Skeletal muscle tissue (tissue), 4 donors: ENCODE results near the gene DDX27. TPM values are rescaled to one million over a fixed set of nuclear protein-coding genes. Genes with fewer than 3 reads are reported as not detected.
A peak's percentile ranks its signal among the peaks of the same experiment; 100 is the strongest.

Experiments
- H3K27ac ChIP-seq: one replicate; pipeline ENCODE4 v1.7.0; 2013; ENCODE audit warnings: mild to moderate bottlenecking, low read depth, low read length, inconsistent platforms
- H3K27me3 ChIP-seq, 3 donors: one replicate each; pipeline ENCODE4 v1.7.0; 2013; ENCODE audit warnings: low read length in 3 of 3; ENCODE audit not compliant: control insufficient read depth in 3 of 3, insufficient read depth in 3 of 3
- H3K36me3 ChIP-seq, 3 donors: one replicate each; pipeline ENCODE4 v1.7.0; 2013; ENCODE audit warnings: low read length in 3 of 3; ENCODE audit not compliant: control insufficient read depth in 3 of 3, insufficient read depth in 3 of 3
- H3K4me1 ChIP-seq, 3 donors: one replicate each; pipeline ENCODE4 v1.7.0; 2013; ENCODE audit warnings: low read length in 3 of 3, mild to moderate bottlenecking in 3 of 3; ENCODE audit not compliant: control insufficient read depth in 3 of 3, insufficient read depth in 3 of 3
- H3K4me3 ChIP-seq, 3 donors: one replicate each; pipeline ENCODE4 v1.7.0; 2013; ENCODE audit warnings: low read length in 3 of 3
- H3K9ac ChIP-seq, 3 donors: one replicate each; pipeline ENCODE4 v1.7.0; 2013; ENCODE audit warnings: low read length in 3 of 3, mild to moderate bottlenecking in 3 of 3, moderate library complexity in 2 of 3, low read depth in 1 of 3
- H3K9me3 ChIP-seq, 3 donors: one replicate each; pipeline ENCODE4 v1.7.0; 2013; ENCODE audit warnings: low read length in 3 of 3; ENCODE audit not compliant: control insufficient read depth in 3 of 3
- total RNA-seq: library from RNA; depleted of rRNA; stranded (reverse); fragments of >200 nt; gene quantifications from one replicate; pipeline ENCODE4 v1.2.3, GENCODE V29; 2014
- donor health status: Osteomylitis.

The DDX27 gene
- total RNA-seq, 1 donor from 2014 or later: 13.0 TPM

DNA sequence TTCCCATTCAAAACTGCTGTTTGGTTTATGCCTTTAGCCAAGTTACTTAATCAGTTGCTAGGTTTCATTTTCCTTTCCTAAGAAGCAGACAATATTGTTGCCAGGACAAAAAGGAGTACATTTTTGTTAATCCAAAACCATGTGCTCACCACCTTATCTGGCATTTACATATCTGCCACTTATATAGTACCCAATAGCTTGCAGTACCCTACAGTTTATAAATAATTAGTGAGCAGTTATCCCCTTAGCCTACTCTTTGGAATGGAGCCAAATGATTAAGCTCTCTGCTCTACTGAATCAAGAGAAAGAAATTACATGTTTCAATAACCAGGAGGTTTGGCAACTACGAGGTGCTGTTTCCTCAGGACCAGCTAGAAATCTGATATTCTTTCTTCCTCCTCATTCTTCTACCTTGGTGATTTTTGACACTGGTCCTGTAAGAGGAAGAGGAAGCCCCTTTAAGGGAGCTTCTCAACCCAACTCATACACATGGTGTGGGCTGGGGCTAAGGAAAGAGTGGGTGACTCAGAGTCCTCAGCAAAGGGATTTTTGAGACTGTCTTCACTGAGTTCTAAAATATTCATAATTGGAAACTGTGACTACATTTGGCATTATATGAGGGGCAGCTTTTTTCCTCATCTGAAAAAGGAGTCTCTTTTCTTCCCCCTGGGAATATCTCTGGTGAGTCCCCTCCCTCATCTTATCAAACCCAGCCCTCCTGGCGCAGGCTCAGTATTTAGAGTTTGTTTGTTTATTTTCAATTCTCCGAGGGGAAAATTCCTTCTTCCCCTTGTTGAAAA is 57.1 kb downstream of the DDX27 start:
- H3K27ac ChIP-seq: peak overlapping the region; percentile 97
- H3K9ac ChIP-seq: peak overlapping the region in 2 of 3 donors; percentile 81 to 97
- peaks cover 26 to 49% (median 32%) of the 10 kb centered on the region in 3 donors for H3K4me1 ChIP-seq
- H3K36me3 ChIP-seq: peaks cover 28 to 44% (median 28%) of the 10 kb centered on the region in 3 donors
- no peaks in the 10 kb centered on the region for H3K9me3 ChIP-seq
- H3K4me3 ChIP-seq: peak overlapping the region; percentile 83 to 99 (median 85)
- H3K27me3 ChIP-seq: no peaks in the 10 kb centered on the region

DNA sequence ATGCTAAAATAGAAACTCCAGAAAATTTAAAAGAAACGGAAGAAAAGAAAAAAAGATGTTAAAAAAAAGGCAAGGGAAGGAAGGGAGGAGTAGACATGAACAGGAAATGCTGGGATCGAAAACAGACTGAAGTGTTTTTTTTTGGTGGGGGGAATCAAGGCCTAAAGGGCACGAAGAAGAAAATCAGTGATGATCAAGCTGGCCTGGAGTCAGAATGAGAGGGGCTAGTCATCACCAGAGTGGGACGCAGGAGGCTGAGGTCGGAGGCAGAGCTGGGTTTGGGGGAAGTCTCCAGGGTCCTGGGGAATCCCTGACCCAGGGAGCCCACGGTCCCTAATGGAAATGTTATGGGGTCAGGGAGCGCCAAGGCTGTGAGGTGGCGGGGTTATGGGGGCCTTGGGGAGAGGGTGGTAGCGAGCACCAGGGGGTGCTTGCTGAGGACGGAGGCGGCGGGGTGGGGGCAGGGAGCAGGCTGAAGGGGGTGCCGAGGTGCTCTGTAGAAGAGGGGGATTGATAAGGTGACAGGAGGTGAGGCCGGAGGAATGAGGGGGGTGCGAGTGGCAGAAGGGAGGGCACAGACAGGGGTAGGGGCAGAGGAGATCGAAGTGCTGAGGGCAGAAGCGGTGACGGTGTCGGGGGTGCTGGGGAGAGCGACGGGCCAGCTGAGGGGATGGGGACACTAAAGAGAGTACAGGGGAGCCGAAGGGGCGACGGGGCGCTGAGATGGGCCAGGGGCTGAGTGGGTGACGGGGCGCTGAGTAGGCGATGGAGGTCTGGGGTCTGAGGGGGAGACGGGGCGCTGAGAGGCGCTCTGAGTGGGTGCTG is 58.0 kb downstream of the DDX27 start:
- H3K27ac ChIP-seq: peak overlapping the region; percentile 97
- no peaks in the 10 kb centered on the region for H3K9me3 ChIP-seq
- H3K9ac ChIP-seq: peak overlapping the region; percentile 81 to 97 (median 89)
- peak overlapping the region; percentile 83 to 99 (median 85) for H3K4me3 ChIP-seq
- peaks cover 30 to 46% (median 32%) of the 10 kb centered on the region in 3 donors for H3K36me3 ChIP-seq
- peaks cover 26 to 52% (median 32%) of the 10 kb centered on the region in 3 donors for H3K4me1 ChIP-seq
- H3K27me3 ChIP-seq: no peaks in the 10 kb centered on the region

DNA sequence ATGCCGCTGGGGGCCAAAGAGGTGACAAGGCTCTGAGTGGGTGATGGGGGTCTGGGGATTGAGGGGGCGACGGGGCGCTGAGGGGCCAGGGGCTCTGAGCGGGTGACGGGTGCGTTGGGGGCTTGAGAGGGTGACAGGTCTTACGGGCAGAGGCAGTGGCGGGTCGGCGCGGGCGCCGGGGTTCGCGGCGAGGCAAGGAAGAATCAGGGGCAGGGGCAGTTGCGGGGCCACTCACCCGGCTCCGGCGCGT is 58.5 kb downstream of the DDX27 start:
- peak overlapping the region; percentile 83 to 99 (median 85) for H3K4me3 ChIP-seq
- peak overlapping the region; percentile 81 to 97 (median 89) for H3K9ac ChIP-seq
- no peaks in the 10 kb centered on the region for H3K9me3 ChIP-seq
- H3K27me3 ChIP-seq: no peaks in the 10 kb centered on the region
- H3K27ac ChIP-seq: peak overlapping the region; percentile 97
- peaks cover 35 to 48% (median 38%) of the 10 kb centered on the region in 3 donors for H3K36me3 ChIP-seq
- H3K4me1 ChIP-seq: peaks cover 26 to 51% (median 35%) of the 10 kb centered on the region in 3 donors

DNA sequence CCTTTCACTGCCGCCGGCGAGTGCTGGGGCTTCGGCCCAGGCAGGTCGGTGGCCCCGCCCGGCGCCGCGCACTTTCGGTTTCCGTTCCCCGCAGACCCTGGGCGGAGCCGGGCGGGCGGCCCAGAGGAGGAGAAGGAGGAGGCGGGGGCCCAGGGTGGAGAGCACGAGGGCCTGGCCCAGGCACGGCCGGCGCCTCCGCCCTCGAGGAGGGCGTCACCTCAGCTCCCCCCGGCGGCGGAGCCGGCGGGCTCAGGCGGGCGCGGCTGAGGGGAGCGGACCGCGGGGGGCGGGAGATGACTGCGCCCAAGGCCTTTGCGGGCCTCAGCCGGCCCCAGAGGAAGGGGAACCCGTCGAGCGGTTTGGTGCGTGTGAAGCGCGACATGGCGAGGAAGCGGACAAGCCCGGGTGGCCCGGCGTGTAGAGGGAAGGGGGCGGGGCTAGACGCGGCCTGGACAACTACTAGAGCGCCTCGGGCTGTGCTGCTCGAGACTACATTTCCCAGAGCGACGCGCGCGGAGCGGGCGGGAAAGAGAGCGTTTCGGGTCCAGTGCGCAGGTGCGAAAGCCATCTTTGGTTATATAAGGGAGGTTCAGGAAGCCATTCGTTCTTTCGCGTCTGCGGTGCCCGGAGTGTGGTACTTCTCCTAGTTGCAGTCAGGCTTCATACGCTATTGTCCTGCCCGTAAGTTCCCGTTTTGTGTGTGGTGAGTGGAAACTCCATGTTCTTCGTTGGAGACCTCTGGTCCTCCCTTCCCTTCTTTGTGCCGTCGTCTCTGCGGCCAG is 59.0 kb downstream of the DDX27 start, which contains the start of gene ZNFX1:
ZNFX1 (minus strand) TSS at position 22 of the 782 bp plus-strand sequence. CDS start 2,218 bp downstream, outside the sequence.
- Histone ChIP-seq H3K9ac (peak within 1 kb of the TSS; percentile 89 to 98 (median 97)), H3K4me3 (peak within 1 kb of the TSS; percentile 98 to 99 (median 98)), H3K9me3 (no peaks in the 10 kb centered on the region), H3K4me1 (peaks cover 29 to 52% (median 39%) of the 10 kb centered on the region in 3 donors), H3K36me3 (peaks cover 40 to 54% (median 42%) of the 10 kb centered on the region in 3 donors), H3K27ac (peak within 1 kb of the TSS; percentile 97), H3K27me3 (no peaks in the 10 kb centered on the region)

DNA sequence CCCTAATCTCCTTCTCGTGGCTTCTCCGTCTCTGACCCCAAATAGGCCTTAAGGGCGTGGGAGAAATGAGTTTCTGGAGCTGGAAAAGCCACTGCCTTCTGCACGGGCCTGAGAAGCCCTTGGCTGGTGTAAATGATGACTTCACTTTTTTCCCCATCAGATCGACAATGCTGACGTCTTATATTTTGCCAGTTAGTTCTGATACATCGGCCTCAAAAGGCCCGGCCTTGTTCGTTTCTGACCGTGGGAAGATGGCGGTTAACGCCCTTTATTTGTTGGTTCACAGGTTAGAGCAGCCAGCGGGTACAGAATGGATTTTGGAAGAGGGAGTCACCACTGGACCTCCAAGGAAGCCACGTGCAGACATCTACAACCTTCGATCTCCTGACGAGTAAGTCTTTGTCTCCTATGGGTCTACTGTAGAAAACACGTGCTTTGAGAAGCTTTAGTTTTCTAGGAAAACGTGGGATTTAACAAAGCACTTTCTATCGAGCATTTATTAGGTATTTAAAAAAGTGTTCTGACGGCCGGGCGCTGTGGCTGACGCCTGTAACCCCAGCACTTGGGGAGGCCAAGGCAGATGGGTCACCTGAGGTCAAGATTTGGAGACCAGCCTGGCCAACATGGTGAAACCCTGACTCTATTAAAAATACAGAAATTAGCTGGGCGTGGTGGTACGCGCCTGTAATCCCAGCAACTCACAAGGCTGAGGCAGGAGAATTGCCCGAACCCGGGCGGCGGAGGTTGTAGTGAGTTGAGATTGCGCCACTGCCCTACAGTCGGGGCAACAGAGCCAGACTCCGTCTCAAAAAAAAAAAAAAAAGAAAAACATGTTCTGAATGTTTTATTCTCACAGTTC is 59.8 kb downstream of the DDX27 start:
- H3K36me3 ChIP-seq: peaks cover 42 to 54% (median 44%) of the 10 kb centered on the region in 3 donors

DNA sequence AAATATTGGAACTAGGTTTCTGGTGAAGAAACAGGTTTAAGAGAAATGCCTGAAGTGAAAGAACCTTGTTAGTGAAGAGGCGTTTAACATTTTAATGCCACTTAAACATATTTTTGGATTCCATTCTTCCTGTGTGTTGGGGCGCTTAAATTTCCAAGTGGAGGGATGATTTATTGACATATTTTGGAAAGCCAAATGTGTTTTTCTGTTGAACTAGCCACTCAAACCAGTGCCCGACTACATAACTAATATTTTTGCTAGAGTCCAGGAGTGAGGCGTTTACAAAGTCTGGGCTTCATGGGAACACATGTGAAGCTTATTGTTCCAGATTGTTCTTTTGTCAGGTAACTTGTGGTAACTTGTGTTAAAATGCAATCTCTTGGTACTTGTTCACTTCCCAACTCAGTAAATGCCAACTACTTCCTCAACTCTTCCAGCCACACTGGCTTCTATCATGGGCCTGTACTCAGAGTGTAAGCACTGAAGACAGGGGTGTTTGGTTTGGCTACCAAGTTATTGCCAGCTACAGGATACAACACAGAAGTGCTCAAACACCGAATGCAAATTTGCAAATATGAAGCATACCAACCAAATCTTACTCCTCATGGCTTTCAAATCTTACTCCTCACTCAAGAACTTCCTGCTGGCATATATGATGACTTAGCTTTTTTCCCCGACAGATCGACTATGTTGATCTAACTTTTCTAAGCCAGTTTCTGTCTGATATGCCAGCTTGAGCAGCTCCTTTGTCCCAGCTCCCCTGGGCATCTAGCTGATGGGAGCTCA is 60.7 kb downstream of the DDX27 start:
- no peaks in the 10 kb centered on the region for H3K27me3 ChIP-seq
- H3K4me3 ChIP-seq: peak overlapping the region; percentile 98 to 99 (median 98)
- no peaks in the 10 kb centered on the region for H3K9me3 ChIP-seq
- H3K9ac ChIP-seq: peak overlapping the region in 2 of 3 donors; percentile 7 to 89
- peaks cover 44 to 53% (median 47%) of the 10 kb centered on the region in 3 donors for H3K36me3 ChIP-seq
- peaks cover 31 to 58% (median 45%) of the 10 kb centered on the region in 3 donors for H3K4me1 ChIP-seq
- no peak overlapping the region for H3K27ac ChIP-seq

More for the DNA sequence above, 59.8 kb downstream of the DDX27 start:
- Histone ChIP-seq H3K9ac (peak overlapping the region; percentile 89 to 98 (median 97)), H3K27me3 (no peaks in the 10 kb centered on the region), H3K4me3 (peak overlapping the region; percentile 98 to 99 (median 98)), H3K4me1 (peaks cover 30 to 56% (median 44%) of the 10 kb centered on the region in 3 donors), H3K9me3 (no peaks in the 10 kb centered on the region), H3K27ac (peak overlapping the region; percentile 97)

DNA sequence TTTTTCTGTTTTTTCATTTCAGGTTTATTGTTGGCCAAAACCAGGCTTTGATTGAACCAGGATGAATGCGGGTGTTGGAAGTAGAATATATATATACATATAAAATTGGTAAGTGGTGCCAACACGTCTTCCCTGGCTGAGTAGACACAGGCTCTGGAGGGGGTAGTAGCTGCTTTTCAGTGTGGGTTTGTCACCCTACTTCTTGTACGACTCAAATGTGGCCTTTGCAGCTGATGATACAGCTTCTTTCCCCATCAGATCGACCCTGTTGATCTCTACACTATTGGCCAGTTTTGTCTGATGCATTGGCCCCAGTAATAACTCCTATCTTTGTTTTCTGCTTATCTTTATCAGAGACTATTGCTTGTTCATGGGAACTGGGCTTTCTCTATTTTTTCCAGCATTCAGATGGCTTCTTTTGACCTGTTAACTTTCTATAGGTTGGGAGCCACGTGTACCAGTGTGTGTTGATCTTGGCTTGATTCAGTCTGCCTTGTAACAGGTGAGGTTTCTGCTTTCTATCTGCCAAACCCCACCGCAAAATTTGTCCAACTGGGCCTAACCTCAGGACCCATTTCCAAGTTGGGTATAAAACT is 61.3 kb downstream of the DDX27 start:
- H3K27ac ChIP-seq: no peak overlapping the region
- H3K9me3 ChIP-seq: peaks cover 0 to under 1% (median 0%) of the 10 kb centered on the region in 3 donors
- H3K4me1 ChIP-seq: peaks cover 26 to 53% (median 41%) of the 10 kb centered on the region in 3 donors
- peaks cover 45 to 54% (median 51%) of the 10 kb centered on the region in 3 donors for H3K36me3 ChIP-seq
- no peaks in the 10 kb centered on the region for H3K27me3 ChIP-seq
- peak overlapping the region in 2 of 3 donors; percentile 32 to 99 for H3K4me3 ChIP-seq
- H3K9ac ChIP-seq: no peak overlapping the region
